IMR-90 (cell line): Measurements from ENCODE around the gene CCDC90B. TPM values are rescaled to one million over a fixed set of nuclear protein-coding genes. Genes with fewer than 3 reads are reported as not detected.

Experiments
- ATAC-seq: fragments of 200-7000 bp; cut with Tn5 transposase; 2 replicates; pipeline ENCODE4 v1.9.1; 2020; ENCODE audit warnings: low read depth, mild to moderate bottlenecking, moderate library complexity
- BruUV-seq: library from RNA; stranded (reverse); fragments of 400-500 nt; replicated peaks from 2 replicates; lab custom pipeline; 2021; lab: Mats Ljungman, UMichigan
- CTCF ChIA-PET: fragments of 300-600 bp; formaldehyde crosslinking; extraction: SDS; loops from one replicate; lab custom pipeline; 2021; ENCODE audit warnings: antibody characterized with exemption; lab: Yijun Ruan, JAX
- POLR2A ChIA-PET: fragments of 300-600 bp; sonication (Branson Sonifier 250); formaldehyde crosslinking; loops from one replicate; lab custom pipeline; 2022; ENCODE audit warnings: antibody characterized with exemption; ENCODE audit not compliant: unreplicated experiment; lab: Charles Lee
- DNase-seq: peaks from one replicate; pipeline ENCODE4 v3.0.0; 2013
- H2AFZ ChIP-seq: replicated peaks from 2 replicates; pipeline ENCODE3; 2013; ENCODE audit warnings: low read length, mild to moderate bottlenecking; ENCODE audit not compliant: poor library complexity
- H2AK5ac ChIP-seq: 2 replicates; pipeline ENCODE4 v1.6.1; 2013; ENCODE audit warnings: low read depth, low read length, inconsistent platforms
- H2AK9ac ChIP-seq: replicated peaks from 2 replicates; pipeline ENCODE3; 2013; ENCODE audit warnings: mild to moderate bottlenecking, low read depth, low read length, moderate library complexity; ENCODE audit not compliant: poor library complexity
- H2BK120ac ChIP-seq: 2 replicates; pipeline ENCODE4 v1.6.1; 2013; ENCODE audit warnings: low read depth, low read length, inconsistent platforms
- H2BK15ac ChIP-seq: 3 replicates; pipeline ENCODE4 v1.6.1; 2013; ENCODE audit warnings: low read depth, low read length, inconsistent platforms
- H2BK20ac ChIP-seq: 2 replicates; pipeline ENCODE4 v1.6.1; 2013; ENCODE audit warnings: low read depth, mild to moderate bottlenecking, inconsistent platforms, low read length, moderate library complexity
- H2BK5ac ChIP-seq: 2 replicates; pipeline ENCODE4 v1.6.1; 2013; ENCODE audit warnings: mild to moderate bottlenecking, low read depth, low read length, inconsistent platforms; ENCODE audit not compliant: poor library complexity, severe bottlenecking
- H3K14ac ChIP-seq: replicated peaks from 2 replicates; pipeline ENCODE4 v1.6.1; 2013; ENCODE audit warnings: low read depth, low read length, inconsistent platforms
- H3K18ac ChIP-seq: 2 replicates; pipeline ENCODE4 v1.6.1; 2013; ENCODE audit warnings: low read depth, low read length, control low read depth
- H3K23ac ChIP-seq: 2 replicates; pipeline ENCODE4 v1.6.1; 2013; ENCODE audit warnings: low read depth, low read length, inconsistent platforms
- H3K27ac ChIP-seq: 2 replicates; pipeline ENCODE4 v1.5.1; 2013; ENCODE audit warnings: mild to moderate bottlenecking, control low read depth, low read length; ENCODE audit not compliant: insufficient read depth
- H3K27me3 ChIP-seq: 2 replicates; pipeline ENCODE4 v1.6.1; 2013; ENCODE audit warnings: low read length; ENCODE audit not compliant: control insufficient read depth, insufficient read depth
- H3K36me3 ChIP-seq: 2 replicates; pipeline ENCODE4 v1.6.1; 2013; ENCODE audit warnings: low read length, mixed read lengths; ENCODE audit not compliant: control insufficient read depth, insufficient read depth
- H3K4ac ChIP-seq: 2 replicates; pipeline ENCODE4 v1.6.1; 2013; ENCODE audit warnings: low read depth, low read length, inconsistent platforms
- H3K4me1 ChIP-seq: 2 replicates; pipeline ENCODE4 v1.6.1; 2013; ENCODE audit warnings: low read length, mixed read lengths; ENCODE audit not compliant: control insufficient read depth, insufficient read depth
- H3K4me2 ChIP-seq: 2 replicates; pipeline ENCODE4 v1.6.1; 2013; ENCODE audit warnings: low read depth, mild to moderate bottlenecking, control low read depth, low read length, moderate library complexity
- H3K4me3 ChIP-seq: 2 replicates; pipeline ENCODE4 v1.5.1; 2013; ENCODE audit warnings: low read depth, mild to moderate bottlenecking, control low read depth, low read length, moderate library complexity; ENCODE audit not compliant: insufficient read depth
- H3K56ac ChIP-seq: 2 replicates; pipeline ENCODE4 v1.6.1; 2013; ENCODE audit warnings: low read length, inconsistent platforms; ENCODE audit not compliant: insufficient read depth; ENCODE audit errors: extremely low read depth
- H3K79me1 ChIP-seq, 2 experiments: 2 replicates each; pipeline ENCODE4 v1.6.1; 2013; ENCODE audit warnings: low read length in 2 of 2, inconsistent platforms in 1 of 2, low read depth in 1 of 2
- H3K9ac ChIP-seq: 2 replicates; pipeline ENCODE4 v1.6.1; 2013; ENCODE audit warnings: low read depth, low read length, control low read depth
- H3K9me1 ChIP-seq: 2 replicates; pipeline ENCODE4 v1.6.1; 2013; ENCODE audit warnings: low read length, inconsistent platforms; ENCODE audit not compliant: insufficient read depth
- H3K9me3 ChIP-seq: 2 replicates; pipeline ENCODE4 v1.6.1; 2013; ENCODE audit warnings: low read length; ENCODE audit not compliant: control insufficient read depth, insufficient read depth
- H4K20me1 ChIP-seq: 2 replicates; pipeline ENCODE4 v1.6.1; 2013; ENCODE audit warnings: low read length, inconsistent platforms; ENCODE audit not compliant: insufficient read depth
- H4K5ac ChIP-seq: 2 replicates; pipeline ENCODE4 v1.6.1; 2013; ENCODE audit warnings: mild to moderate bottlenecking, low read depth, low read length, control low read depth
- H4K8ac ChIP-seq, 2 experiments: 2 replicates each; pipeline ENCODE4 v1.6.1; 2013; ENCODE audit warnings: low read depth in 2 of 2, low read length in 2 of 2, control low read depth in 1 of 2, inconsistent platforms in 1 of 2
- H4K91ac ChIP-seq: 2 replicates; pipeline ENCODE4 v1.6.1; 2013; ENCODE audit warnings: low read depth, low read length, inconsistent platforms; ENCODE audit not compliant: insufficient read depth
- BHLHE40 ChIP-seq: fragments of 150-350 bp; IDR thresholded peaks from 2 replicates; pipeline ENCODE4 v1.6.1; 2016; ENCODE audit warnings: mild to moderate bottlenecking, low read depth, low read length
- CEBPB ChIP-seq: IDR thresholded peaks from 2 replicates; pipeline ENCODE4 v1.6.1; 2012; ENCODE audit warnings: low read depth, low read length, improper control_type of control experiment
- CHD1 ChIP-seq: IDR thresholded peaks from 2 replicates; pipeline ENCODE4 v1.6.1; 2012; ENCODE audit warnings: low read depth, low read length, improper control_type of control experiment
- RCOR1 ChIP-seq: IDR thresholded peaks from 2 replicates; pipeline ENCODE4 v1.6.1; 2012; ENCODE audit warnings: mild to moderate bottlenecking, low read length, improper control_type of control experiment; ENCODE audit not compliant: insufficient replicate concordance
- WGBS, 2 experiments: methylation state at CpG; one replicate each; pipeline versions ENCODE4 v1.1.5 to v1.1.7; 2013; ENCODE audit warnings: missing lambda C conversion rate in 2 of 2; ENCODE audit not compliant: insufficient read length in 1 of 2; ENCODE audit errors: extremely low coverage in 2 of 2; 5-methylcytosine and 5-hydroxymethylcytosine counted together
- dilution Hi-C: fragments of 300-500 bp; cut with HindIII; formaldehyde crosslinking; loops from one replicate; pipeline ENCODE4 v1.14.3; 2018; ENCODE audit warnings: low sequenced_read_pairs; ENCODE audit not compliant: unreplicated experiment
- in situ Hi-C: fragments of 300-500 bp; cut with MboI; formaldehyde crosslinking; loops from 3 replicates; pipeline ENCODE4 v1.14.3; 2019; ENCODE audit warnings: low sequenced_read_pairs, inconsistent platforms, mixed read lengths
- intact Hi-C: fragments of 100-400 bp; cut with micrococcal nuclease; formaldehyde crosslinking; loops from 2 replicates; pipeline ENCODE4 v1.10.0; 2022
- polyA plus RNA-seq, 3 experiments: library from polyadenylated mRNA; depleted of rRNA; stranded (reverse); fragments of >200 nt; gene quantifications; 2 replicates each; pipeline ENCODE4 v1.2.3, GENCODE V29; 2012; ENCODE audit warnings: low replicate concordance in 1 of 3
- total RNA-seq: library from RNA; depleted of rRNA; stranded (reverse); fragments of >200 nt; gene quantifications from 2 replicates; pipeline ENCODE4 v1.2.3, GENCODE V29; 2012
- TF ChIP-seq, protein P1 (sequence below): fragments of 150-350 bp; IDR thresholded peaks from 2 replicates; pipeline ENCODE4 v1.6.1; 2016; ENCODE audit warnings: low read depth, mild to moderate bottlenecking, low read length, moderate library complexity, borderline replicate concordance
- TF ChIP-seq, protein P2 (sequence below): conservative IDR thresholded peaks from 2 replicates; pipeline ENCODE4 v1.5.1; 2012; ENCODE audit warnings: mild to moderate bottlenecking, low read depth, low read length, improper control_type of control experiment

Gene CCDC90B
- total and polyA plus RNA-seq, 2 of the 4 experiments (the other 2 are of a cell fraction) = 35.8 to 43.7 TPM

DNA sequence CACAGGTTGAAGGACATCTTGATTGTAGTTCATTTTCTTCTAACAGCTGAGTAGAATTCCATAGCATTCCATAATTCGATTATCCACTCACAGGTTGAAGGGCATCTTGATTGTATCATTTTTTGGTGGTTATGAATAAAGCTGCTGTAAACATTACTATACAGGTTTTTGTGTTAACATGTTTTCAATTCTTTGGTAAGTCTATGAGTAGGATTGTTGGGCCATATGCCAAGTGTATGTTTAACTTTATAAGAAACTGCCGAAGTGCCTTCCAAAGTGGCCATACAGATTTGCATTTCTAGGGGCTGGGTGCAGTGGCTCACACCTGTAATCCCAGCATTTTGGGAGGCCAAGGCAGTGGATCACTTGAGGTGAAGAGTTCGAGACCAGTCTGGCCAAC lies 48.1 kb downstream of the CCDC90B start:
- Histone ChIP-seq H2BK15ac (no peak overlapping the region), H3K27me3 (no peaks in the 10 kb centered on the region), H3K9me1 (no peaks in the 10 kb centered on the region), H3K4me3 (no peak overlapping the region), H4K91ac (no peak overlapping the region), H2BK20ac (no peak overlapping the region), H2AFZ (no peak overlapping the region), H2BK120ac (no peak overlapping the region), H3K79me1 (no peaks in the 10 kb centered on the region), H3K4me2 (no peak overlapping the region), H3K23ac (no peak overlapping the region), H3K9ac (no peak overlapping the region), H2BK5ac (no peak overlapping the region), H3K27ac (no peak overlapping the region), H3K4ac (no peak overlapping the region), H3K56ac (no peak overlapping the region), H4K8ac (no peak overlapping the region), H3K4me1 (0 out of 2 replicates have a peak, but pooled peaks cover 1% of the 10 kb centered on the region), H4K20me1 (no peaks in the 10 kb centered on the region), H3K9me3 (no peaks in the 10 kb centered on the region), H4K5ac (no peak overlapping the region), H2AK9ac (no peak overlapping the region), H3K18ac (no peak overlapping the region), H3K36me3 (no peaks in the 10 kb centered on the region), H2AK5ac (no peak overlapping the region), H3K14ac (no peak overlapping the region)
- 38% methylated on average over 2 of the region's 3 CpGs; no CpG with 5 or more reads in 1 of the 2 experiments for WGBS, 2 experiments
- DNase-seq = peak; percentile 73
- in situ Hi-C loops (no loop called here), dilution Hi-C loops (no loop called here), intact Hi-C loops (no loop called here)
- TF ChIP-seq, protein P1, sequence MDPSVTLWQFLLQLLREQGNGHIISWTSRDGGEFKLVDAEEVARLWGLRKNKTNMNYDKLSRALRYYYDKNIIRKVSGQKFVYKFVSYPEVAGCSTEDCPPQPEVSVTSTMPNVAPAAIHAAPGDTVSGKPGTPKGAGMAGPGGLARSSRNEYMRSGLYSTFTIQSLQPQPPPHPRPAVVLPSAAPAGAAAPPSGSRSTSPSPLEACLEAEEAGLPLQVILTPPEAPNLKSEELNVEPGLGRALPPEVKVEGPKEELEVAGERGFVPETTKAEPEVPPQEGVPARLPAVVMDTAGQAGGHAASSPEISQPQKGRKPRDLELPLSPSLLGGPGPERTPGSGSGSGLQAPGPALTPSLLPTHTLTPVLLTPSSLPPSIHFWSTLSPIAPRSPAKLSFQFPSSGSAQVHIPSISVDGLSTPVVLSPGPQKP = no peak
- TF ChIP-seq, protein P2, sequence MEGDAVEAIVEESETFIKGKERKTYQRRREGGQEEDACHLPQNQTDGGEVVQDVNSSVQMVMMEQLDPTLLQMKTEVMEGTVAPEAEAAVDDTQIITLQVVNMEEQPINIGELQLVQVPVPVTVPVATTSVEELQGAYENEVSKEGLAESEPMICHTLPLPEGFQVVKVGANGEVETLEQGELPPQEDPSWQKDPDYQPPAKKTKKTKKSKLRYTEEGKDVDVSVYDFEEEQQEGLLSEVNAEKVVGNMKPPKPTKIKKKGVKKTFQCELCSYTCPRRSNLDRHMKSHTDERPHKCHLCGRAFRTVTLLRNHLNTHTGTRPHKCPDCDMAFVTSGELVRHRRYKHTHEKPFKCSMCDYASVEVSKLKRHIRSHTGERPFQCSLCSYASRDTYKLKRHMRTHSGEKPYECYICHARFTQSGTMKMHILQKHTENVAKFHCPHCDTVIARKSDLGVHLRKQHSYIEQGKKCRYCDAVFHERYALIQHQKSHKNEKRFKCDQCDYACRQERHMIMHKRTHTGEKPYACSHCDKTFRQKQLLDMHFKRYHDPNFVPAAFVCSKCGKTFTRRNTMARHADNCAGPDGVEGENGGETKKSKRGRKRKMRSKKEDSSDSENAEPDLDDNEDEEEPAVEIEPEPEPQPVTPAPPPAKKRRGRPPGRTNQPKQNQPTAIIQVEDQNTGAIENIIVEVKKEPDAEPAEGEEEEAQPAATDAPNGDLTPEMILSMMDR = no peak
- no peak for TF ChIP-seq CEBPB
- no peak for TF ChIP-seq CHD1
- TF ChIP-seq RCOR1 = no peak
- TF ChIP-seq BHLHE40 = no peak
- no peak; the same call in 1 of the 2 replicates for ATAC-seq
- ChIA-PET POLR2A (no interaction called here), CTCF (interaction anchor here (2.8 kb wide), 1 partner anchor 12 kb away, joined by 14 read pairs; no protein-coding TSS in a partner anchor)
- BruUV-seq = no TSS peak
